HAP-1 (cell line): ENCODE data around the gene SPDYE16.
A peak's percentile ranks its signal among the peaks of the same experiment; 100 is the strongest.
"Not testable (repeated sequence)": the region's sequence is repeated elsewhere in the genome, so short reads cannot be mapped to it uniquely, and the experiment has no call there.

Experiments
- DNase-seq, 2 experiments: peaks; one replicate each; pipeline ENCODE4 v3.0.0-alpha.2; 2016 to 2020; ENCODE audit warnings: low spot score in 2 of 2
- H3K27me3 ChIP-seq: fragments of 250-450 bp; sonication (Bioruptor Pico); 2 replicates; pipeline ENCODE4 v1.5.1; 2020; ENCODE audit warnings: low read depth, mild to moderate bottlenecking, moderate library complexity
- H3K36me3 ChIP-seq: fragments of 250-450 bp; sonication (Bioruptor Pico); replicated peaks from 2 replicates; pipeline ENCODE4 v1.5.1; 2020; ENCODE audit warnings: mild to moderate bottlenecking
- H3K4me1 ChIP-seq: fragments of 250-450 bp; sonication (Bioruptor Pico); 2 replicates; pipeline ENCODE4 v1.5.1; 2020; ENCODE audit warnings: mild to moderate bottlenecking
- H3K4me3 ChIP-seq: fragments of 250-450 bp; sonication (Bioruptor Pico); 2 replicates; pipeline ENCODE4 v1.5.1; 2020; ENCODE audit warnings: mild to moderate bottlenecking, moderate library complexity
- H3K9me3 ChIP-seq: fragments of 250-450 bp; sonication (Bioruptor Pico); 2 replicates; pipeline ENCODE4 v1.5.1; 2020; ENCODE audit warnings: mild to moderate bottlenecking, moderate library complexity
- in situ Hi-C: fragments of 300-500 bp; cut with MboI; formaldehyde crosslinking; loops from 3 replicates; pipeline ENCODE4 v1.14.3; 2020; ENCODE audit warnings: low sequenced_read_pairs, inconsistent platforms, mixed read lengths

The SPDYE16 gene, protein sequence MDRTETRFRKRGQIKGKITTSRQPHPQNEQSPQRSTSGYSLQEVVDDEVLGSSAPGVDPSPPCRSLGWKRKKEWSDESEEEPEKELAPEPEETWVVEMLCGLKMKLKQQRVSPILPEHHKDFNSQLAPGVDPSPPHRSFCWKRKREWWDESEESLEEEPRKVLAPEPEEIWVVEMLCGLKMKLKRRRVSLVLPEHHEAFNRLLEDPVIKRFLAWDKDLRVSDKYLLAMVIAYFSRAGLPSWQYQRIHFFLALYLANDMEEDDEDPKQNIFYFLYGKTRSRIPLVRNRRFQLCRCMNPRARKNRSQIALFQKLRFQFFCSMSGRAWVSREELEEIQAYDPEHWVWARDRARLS

DNA sequence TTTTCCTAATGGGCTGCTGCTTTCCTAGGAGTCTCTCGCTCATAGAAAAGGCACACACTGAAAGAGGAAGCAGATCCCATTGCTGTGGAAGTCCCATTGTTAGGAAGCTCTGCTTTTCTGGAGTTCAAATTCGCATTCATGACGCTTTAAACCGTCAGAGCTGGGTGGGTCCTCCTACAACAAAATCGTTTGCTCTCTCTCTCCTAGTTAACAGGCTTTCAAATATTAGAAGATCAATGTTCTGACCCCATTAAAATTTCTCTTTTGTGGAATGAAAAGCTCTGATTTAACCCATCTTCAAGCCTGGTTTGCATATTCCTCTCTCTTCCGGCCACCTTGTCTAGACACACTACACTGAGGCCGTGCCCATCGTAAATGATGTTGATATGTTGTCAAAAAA lies at the start of gene SPDYE16:
Gene SPDYE16, minus strand, starts transcription at position 101 of the 400 bp plus-strand sequence. CDS start 1,838 bp downstream, outside the sequence.
- H3K4me3 ChIP-seq, H3K36me3 ChIP-seq, DNase-seq, in situ Hi-C loops, H3K4me1 ChIP-seq, H3K9me3 ChIP-seq, H3K27me3 ChIP-seq: not testable (repeated sequence)

DNA sequence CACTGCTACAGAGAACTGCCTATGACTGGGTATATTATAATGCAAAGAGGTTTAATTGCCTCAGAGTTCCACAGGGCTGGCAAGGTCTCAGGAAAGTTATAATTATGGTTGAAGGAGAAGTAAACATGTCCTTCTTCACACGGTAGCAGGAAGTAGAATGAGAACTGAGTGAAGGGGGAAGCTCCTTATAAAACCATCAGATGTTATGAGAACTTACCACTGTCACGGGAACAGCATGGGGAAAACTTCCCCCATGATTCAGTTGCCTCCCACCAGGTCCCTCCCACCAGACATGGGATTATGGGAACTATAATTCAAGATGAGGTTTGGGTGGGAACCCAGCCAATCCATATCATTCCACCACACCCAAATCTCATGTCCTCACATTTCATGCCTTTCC lies 49.6 kb upstream of the SPDYE16 start:
- H3K9me3 ChIP-seq, in situ Hi-C loops, H3K36me3 ChIP-seq, H3K27me3 ChIP-seq, H3K4me1 ChIP-seq, H3K4me3 ChIP-seq, DNase-seq: not testable (repeated sequence)

DNA sequence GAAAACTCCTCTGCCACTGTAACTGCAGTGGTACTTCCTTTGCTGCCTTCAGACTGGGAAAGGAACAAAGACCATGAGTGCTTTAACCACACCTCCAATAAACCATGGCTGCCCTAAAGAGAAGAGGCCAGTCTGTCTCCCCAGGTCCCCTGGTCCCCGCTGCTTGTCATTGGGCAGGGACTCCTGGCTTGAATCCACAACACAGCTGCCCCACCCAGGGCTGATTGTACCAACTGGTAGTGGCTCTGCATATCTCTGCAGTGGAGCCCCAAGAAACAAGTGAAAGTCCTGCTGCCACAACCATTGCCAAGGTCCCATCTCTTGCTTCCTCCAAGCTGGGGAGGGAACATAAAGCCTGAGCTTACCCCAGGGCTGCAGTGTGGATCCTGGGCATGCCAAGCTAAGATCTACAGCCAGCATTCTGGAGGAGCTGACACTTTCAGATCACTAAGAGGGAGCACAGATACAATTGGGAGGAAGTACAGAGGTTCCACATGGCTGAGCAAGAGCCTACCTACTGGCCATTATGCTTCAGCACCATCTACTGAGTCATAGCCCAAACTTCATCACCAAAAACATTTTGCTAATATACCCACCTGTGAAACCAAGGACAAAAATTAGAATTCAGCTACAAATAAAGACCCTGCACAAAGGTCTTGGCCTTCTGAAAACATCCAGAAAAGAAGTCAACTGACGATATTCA lies 48.7 kb upstream of the SPDYE16 start:
- DNase-seq, H3K27me3 ChIP-seq, H3K36me3 ChIP-seq, H3K9me3 ChIP-seq, H3K4me1 ChIP-seq, H3K4me3 ChIP-seq, in situ Hi-C loops: not testable (repeated sequence)

DNA sequence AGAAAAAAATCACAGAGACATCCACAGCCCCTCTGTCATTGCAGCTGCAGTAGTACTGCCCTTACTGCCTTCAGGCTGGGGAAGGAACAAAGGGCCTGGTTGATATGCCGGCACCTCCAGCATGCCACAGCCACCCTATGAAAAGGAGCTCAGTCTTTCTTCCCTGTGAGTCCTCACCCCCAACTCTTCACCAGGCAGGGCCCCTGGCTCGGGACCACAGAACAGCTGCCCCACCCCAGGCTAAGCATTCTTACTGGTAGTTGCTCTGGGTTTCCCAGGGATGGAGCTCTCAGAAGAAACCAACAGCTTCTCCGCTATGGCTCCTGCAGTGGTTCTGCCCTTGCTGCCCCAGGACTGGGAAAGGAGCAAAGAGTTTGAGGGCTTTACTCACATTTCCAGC lies 47.9 kb upstream of the SPDYE16 start:
- H3K4me3 ChIP-seq, H3K4me1 ChIP-seq, H3K9me3 ChIP-seq, H3K27me3 ChIP-seq, DNase-seq, H3K36me3 ChIP-seq, in situ Hi-C loops: not testable (repeated sequence)

DNA sequence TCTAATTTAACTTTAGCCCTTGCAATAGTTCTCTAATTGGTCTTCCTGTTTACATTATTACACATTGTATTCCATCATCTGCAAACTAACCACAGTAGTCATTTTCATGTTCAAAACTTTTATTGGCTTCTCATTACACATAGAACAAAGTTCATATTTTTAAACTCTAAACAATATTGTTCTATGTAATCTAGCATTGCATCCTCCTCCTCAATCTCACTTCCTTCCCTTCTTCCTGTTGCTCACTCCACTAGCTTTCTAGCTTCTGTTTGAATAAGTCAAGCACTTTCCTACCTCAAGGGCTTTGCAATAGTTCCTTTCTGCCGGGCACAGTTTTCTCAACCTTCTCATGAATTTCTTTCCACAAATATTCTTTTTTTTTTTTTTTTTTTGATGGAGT lies 45.5 kb upstream of the SPDYE16 start:
- H3K36me3 ChIP-seq, in situ Hi-C loops, H3K4me1 ChIP-seq, DNase-seq, H3K27me3 ChIP-seq, H3K9me3 ChIP-seq, H3K4me3 ChIP-seq: not testable (repeated sequence)

DNA sequence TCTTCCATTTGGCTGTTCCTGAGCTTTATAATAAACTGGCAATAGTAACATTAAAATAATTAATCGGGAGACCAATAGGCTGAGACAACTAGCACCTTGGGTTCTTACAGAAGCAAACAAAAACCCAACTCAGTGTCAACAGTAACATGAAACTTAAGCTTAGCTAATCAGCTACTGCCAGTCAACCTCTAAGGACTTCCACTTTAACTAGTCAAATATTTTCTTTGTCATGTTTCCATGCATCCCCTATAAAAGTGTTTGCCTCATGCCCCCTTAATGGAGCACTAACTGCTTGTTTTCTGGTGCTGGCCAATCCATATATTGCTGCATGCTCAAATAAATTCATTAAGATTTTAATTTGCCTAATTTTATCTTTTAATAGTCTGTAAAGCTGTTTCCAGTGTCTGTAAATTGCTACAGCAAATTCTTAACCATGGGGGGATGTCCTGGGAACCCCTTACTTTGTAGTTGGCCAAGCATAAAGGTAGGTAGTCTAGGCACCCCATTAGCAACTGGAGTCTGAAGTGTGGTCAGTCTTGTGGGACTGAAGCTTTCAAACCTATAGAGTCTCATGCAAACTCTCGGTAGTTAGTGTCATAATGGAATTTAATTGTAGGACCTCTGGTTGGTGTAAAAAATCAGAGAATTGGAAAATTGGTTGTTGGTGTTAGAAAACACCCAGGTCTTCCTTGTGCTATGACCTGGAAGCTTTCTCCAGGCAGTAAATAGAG lies 43.7 kb upstream of the SPDYE16 start:
- H3K9me3 ChIP-seq, in situ Hi-C loops, H3K27me3 ChIP-seq, H3K4me3 ChIP-seq, DNase-seq, H3K4me1 ChIP-seq, H3K36me3 ChIP-seq: not testable (repeated sequence)

DNA sequence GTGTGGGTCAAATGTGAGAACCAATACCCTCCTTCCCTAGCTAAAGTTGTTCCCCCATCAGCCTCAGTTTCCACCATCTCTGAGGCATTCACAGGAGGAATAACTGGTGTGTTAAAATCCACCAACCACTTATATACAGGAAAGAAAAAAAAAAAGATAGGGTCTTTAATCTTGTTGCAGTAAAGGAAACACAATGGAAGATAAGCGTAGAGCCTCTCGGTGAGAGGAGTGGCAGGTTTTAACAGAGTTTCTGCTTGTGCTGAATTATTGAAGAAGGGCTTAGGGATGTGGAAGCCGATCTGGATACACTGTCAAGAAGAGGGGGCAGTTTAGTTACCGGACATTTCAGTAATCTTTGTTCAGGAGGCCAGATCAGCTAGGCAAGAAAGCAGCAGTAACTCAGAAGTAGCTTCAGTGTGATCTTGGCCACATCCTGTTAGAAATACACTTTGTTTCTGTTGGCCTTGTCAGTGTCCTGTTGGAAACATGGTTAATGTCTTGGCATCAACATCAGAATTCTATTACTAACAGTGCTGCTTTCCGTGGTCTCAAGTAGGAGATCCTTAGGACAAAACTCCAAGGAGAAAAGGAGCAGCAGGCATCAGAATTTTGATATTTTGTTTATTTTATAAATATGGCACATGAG lies 40.7 kb upstream of the SPDYE16 start:
- H3K4me3 ChIP-seq, H3K9me3 ChIP-seq, in situ Hi-C loops, H3K4me1 ChIP-seq, H3K36me3 ChIP-seq, DNase-seq, H3K27me3 ChIP-seq: not testable (repeated sequence)

DNA sequence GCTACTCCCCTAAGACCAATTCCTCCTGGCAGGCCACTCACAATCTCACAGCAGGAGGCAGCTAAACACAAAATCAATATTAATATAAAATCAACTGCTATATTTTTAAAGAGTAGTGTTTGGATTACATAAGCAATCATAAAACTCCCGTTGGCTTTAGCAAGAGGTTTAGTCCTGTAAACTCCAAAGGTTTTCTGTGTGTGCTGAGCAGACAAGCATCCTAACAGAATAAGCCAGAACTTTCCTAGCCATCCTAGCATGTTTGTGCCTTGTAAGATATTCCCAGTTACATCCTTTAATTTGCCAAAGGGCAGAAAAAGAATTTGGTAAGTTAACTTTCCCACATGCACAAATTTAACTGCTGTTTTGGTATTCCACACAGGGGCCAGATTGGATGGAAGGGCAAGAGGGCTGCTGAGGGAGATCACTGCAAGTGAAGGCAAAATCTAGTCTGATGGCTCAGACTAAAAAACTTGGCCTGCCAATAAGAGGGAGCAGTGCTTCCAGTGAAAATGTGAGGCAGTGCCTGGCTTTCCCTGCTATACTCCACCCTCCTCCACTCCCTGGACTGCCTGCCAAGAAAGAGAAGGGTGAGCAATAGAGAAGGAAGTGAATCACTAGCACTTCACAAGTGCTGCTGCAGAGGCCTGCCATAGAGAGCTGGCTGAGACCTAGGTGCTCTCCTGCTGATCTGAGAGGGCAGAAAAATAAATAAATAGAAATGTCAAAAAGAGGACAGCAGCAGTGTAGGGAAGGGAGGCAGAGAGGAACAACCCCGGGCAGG lies 39.9 kb upstream of the SPDYE16 start:
- H3K4me1 ChIP-seq, H3K9me3 ChIP-seq, in situ Hi-C loops: not testable (repeated sequence)

DNA sequence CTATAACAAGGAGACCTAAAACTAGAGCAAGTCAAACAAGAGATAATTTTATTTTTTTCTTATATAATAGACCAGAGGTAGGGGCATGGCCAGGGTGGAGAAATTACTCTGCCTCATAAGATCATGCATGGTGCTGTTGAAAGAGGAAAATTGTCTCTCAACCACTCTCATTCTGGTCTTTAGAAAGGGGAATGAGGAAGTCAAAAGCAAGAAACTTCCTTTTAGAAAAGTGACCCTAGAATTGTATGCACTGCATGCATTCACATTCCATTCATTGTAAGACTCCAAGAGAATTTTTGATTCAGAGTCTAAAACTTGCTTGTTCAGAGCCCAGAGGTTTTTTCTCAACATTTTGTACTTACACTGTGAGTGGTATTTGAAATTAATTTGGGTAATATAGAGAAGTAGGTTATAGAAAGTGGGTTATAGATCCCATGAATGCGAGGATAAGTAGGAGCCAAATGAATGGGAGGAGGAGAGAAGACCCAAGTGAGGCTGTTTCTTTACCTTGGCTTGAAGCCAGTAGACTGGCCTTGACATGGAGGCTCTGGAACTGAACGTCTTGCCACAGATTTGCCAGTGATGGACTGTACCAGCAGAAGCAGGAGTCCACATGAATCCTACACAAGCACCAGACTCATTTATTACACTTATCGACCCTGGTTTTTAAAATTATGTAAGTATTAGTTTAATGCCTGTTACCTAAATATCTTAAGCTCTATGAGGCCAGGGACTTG lies 33.0 kb upstream of the SPDYE16 start:
- H3K4me1 ChIP-seq, H3K4me3 ChIP-seq: not testable (repeated sequence)
- DNase-seq, result peak in 1 of 2 experiments; percentile 30

More for the DNA sequence above, 39.9 kb upstream of the SPDYE16 start:
- H3K36me3 ChIP-seq, H3K27me3 ChIP-seq, DNase-seq, H3K4me3 ChIP-seq: not testable (repeated sequence)

DNA sequence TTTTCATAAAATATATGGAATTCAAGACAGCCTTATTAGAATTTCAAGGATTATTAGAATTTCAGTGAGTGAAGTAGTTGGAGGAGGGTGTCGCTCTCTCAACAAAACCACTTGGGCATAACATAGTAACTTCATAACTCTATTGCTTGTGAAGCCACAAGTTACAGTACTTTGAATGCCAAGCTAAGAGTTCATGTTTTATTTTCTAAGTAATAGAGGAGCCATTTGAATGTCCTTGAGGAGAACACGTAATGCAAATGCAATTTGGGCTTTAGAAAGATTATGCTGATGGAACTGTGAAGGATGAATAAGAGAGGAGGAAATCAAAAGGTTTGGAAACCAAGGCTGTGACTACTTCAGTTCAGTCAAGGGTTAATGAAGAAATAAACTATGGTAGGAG lies 32.3 kb upstream of the SPDYE16 start:
- H3K9me3 ChIP-seq, H3K4me1 ChIP-seq, DNase-seq, in situ Hi-C loops, H3K4me3 ChIP-seq, H3K36me3 ChIP-seq, H3K27me3 ChIP-seq: not testable (repeated sequence)

More for the DNA sequence above, 33.0 kb upstream of the SPDYE16 start:
- H3K27me3 ChIP-seq, H3K9me3 ChIP-seq, H3K36me3 ChIP-seq, in situ Hi-C loops: not testable (repeated sequence)

DNA sequence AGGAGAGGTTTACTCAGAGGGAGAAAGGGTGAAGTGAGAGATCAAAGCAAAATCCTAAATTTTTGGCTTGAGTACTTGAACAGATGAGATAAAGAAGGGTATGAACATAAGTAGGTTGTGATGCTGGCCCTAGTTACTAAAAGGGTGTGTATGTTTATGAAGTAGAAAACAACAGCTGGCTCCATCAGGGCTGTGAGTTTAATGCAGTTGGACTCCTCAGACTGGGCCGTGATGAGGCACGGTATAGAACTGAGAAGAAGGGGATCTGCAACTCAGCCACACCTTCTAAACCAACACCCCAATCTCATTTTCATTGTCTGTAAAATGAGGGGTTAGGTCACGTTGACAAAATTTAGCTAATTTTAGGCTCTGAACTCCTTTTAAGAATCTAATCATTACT lies 29.2 kb upstream of the SPDYE16 start:
- H3K36me3 ChIP-seq, H3K9me3 ChIP-seq, DNase-seq, H3K27me3 ChIP-seq, H3K4me3 ChIP-seq, in situ Hi-C loops: not testable (repeated sequence)
- H3K4me1 ChIP-seq, result peaks cover 16% of the 10 kb centered on the region

DNA sequence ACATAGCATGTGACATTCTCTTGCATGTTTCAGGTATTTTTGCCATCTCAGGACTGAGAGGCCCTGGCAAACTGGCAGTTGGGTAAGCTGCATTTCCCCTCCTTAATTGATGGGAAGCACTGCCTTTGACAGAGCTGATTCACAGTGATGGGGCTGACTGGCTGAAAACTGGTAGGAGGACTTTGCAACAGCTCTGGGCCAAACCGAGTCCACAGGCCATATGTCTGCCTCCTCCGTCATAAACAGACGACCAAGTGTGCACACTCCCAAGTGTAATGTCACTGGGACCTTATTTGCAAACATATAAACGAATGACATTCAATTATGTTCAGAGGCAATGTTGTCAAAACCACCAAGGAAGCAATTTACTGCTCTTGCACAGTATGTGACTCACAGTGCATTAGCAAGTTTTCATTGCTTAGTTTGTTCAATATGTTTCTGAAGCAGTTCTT lies 27.3 kb upstream of the SPDYE16 start:
- H3K27me3 ChIP-seq, in situ Hi-C loops, H3K4me3 ChIP-seq, DNase-seq, H3K9me3 ChIP-seq, H3K36me3 ChIP-seq: not testable (repeated sequence)
- peaks cover 11% of the 10 kb centered on the region for H3K4me1 ChIP-seq
